SK-N-SH (cell line): ENCODE measurements around the gene TMEM191C.
"Not testable (repeated sequence)": the region's sequence is repeated elsewhere in the genome, so short reads cannot be mapped to it uniquely, and the experiment has no call there.

Experiments
- SMC3 ChIP-seq: IDR thresholded peaks from 2 replicates; pipeline ENCODE4 v1.6.1; 2012; ENCODE audit warnings: low read depth, low read length, improper control_type of control experiment
- TAF1 ChIP-seq: IDR thresholded peaks from 2 replicates; pipeline ENCODE4 v1.6.1; 2012; ENCODE audit warnings: low read depth, mild to moderate bottlenecking, low read length, moderate library complexity, borderline replicate concordance
- YY1 ChIP-seq: IDR thresholded peaks from 2 replicates; pipeline ENCODE4 v1.4.0; 2012; ENCODE audit warnings: low read depth, mild to moderate bottlenecking
- TF ChIP-seq, protein P1 (sequence below): fragments of 200-600 bp; sonication (generic); IDR thresholded peaks from 2 replicates; pipeline ENCODE4 v1.6.1; 2017; ENCODE audit warnings: antibody characterized with exemption, mild to moderate bottlenecking, moderate library complexity

DNA sequence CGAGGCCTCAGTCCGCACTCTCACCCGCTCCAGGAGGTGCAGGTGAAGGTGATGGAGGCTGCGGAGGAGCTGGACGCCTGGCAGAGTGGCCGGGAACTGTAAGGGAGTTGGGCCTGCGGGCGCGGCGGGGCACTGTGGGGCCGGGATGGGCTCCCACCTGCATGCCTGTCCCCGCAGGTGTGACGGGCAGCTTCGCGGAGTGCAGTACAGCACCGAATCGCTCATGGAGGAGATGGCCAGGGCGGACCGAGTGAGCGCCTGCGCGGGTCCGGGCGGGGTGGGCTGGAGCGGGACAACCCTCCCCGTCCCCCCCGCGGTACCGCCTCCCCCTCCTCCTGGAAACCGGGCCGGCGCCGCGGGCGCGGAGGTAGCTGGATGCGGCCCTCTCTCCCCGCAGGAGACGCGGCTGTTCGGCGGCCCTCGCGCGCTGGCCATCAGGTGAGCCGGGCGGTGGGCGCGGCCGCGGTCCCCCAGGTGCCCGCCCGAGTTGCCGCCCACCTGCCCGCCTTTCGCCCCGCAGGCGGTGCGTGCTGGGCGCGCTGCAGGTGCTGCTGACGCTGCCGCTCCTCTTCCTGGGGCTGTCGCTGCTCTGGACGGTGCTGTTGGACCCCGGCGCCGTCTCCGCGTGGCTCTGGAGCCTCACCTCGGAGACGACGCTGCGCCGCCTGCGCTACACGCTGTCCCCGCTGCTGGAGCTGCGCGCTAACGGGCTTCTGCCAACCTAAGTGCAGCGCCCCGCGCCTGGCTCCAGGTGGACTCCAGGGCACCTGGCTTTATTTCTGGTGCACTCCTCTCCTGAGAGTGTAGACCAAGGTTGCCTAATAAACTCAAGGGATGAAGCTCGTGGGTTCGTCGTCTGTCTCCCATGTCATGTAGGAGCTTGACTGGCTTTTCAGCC, 2.2 kb downstream of the TMEM191C start:
- TF ChIP-seq, protein P1, sequence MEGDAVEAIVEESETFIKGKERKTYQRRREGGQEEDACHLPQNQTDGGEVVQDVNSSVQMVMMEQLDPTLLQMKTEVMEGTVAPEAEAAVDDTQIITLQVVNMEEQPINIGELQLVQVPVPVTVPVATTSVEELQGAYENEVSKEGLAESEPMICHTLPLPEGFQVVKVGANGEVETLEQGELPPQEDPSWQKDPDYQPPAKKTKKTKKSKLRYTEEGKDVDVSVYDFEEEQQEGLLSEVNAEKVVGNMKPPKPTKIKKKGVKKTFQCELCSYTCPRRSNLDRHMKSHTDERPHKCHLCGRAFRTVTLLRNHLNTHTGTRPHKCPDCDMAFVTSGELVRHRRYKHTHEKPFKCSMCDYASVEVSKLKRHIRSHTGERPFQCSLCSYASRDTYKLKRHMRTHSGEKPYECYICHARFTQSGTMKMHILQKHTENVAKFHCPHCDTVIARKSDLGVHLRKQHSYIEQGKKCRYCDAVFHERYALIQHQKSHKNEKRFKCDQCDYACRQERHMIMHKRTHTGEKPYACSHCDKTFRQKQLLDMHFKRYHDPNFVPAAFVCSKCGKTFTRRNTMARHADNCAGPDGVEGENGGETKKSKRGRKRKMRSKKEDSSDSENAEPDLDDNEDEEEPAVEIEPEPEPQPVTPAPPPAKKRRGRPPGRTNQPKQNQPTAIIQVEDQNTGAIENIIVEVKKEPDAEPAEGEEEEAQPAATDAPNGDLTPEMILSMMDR = not testable (repeated sequence)
- TF ChIP-seq SMC3, YY1, TAF1: not testable (repeated sequence)
